ENCODE data around the gene C10orf67. TPM values are rescaled to one million over a fixed set of nuclear protein-coding genes. Genes with fewer than 3 reads are reported as not detected.

The C10orf67 gene
- total and polyA plus RNA-seq, 2 of the 8 experiments (the other 6 are each of a cell fraction or from before 2014, with no cell fraction given) = 0.05 to 0.11 TPM

GRCh38 chr10:23194966-23195845 lies 149.4 kb downstream of the C10orf67 start (continued):
- no peak for TF ChIP-seq JUND (IDR thresholded peaks at IDR 0.05; ENCODE audit: low read length)
- no peak for TF ChIP-seq SIX5 (IDR thresholded peaks at IDR 0.05; ENCODE audit: low read depth, low read length)
- no peak for TF ChIP-seq PHF8 (conservative IDR thresholded peaks at IDR 0.05; ENCODE audit: low read depth, low read length)
- no peak for TF ChIP-seq NANOG (IDR thresholded peaks at IDR 0.05; ENCODE audit: insufficient read depth, low read depth, low read length, poor library complexity, severe bottlenecking)
- TF ChIP-seq BRCA1 (IDR thresholded peaks at IDR 0.05; ENCODE audit: low read depth, low read length) = no peak
- peak; percentile 79 for TF ChIP-seq RNF2 (IDR thresholded peaks at IDR 0.05; ENCODE audit: borderline replicate concordance, low read depth, low read length, missing control alignments, poor library complexity, severe bottlenecking)
- peak; percentile 100 for TF ChIP-seq EZH2 (IDR thresholded peaks at IDR 0.05; ENCODE audit: low read depth, low read length, severe bottlenecking)
- TF ChIP-seq CEBPB (IDR thresholded peaks at IDR 0.05; ENCODE audit: low read depth, low read length) = no peak

Data from H1 (cell line).